HepG2 (cell line): ENCODE measurements around the gene NHERF2. TPM values are rescaled to one million over a fixed set of nuclear protein-coding genes. Genes with fewer than 3 reads are reported as not detected.

Experiments
- ATAC-seq: fragments of 200-7000 bp; cut with Tn5 transposase; 3 replicates; pipeline ENCODE4 v1.9.1; 2020; ENCODE audit warnings: mild to moderate bottlenecking, moderate library complexity
- BruUV-seq: library from RNA; stranded (reverse); fragments of 400-500 nt; replicated peaks from 2 replicates; lab custom pipeline; 2021; lab: Mats Ljungman, UMichigan
- CTCF ChIA-PET: fragments of 300-600 bp; formaldehyde crosslinking; extraction: SDS; loops from one replicate; lab custom pipeline; 2021; ENCODE audit warnings: low total read pairs, inconsistent platforms, low intra/inter-chr PET ratio; lab: Yijun Ruan, JAX
- POLR2A ChIA-PET: fragments of 350-600 bp; sonication (Branson Sonifier 250); formaldehyde crosslinking; loops from one replicate; lab custom pipeline; 2020; ENCODE audit warnings: antibody characterized with exemption, inconsistent platforms; lab: Yijun Ruan, JAX
- DNase-seq: peaks from one replicate; pipeline ENCODE4 v3.0.0-alpha.2; 2015; ENCODE audit warnings: low spot score
- FAIRE-seq: peaks from 3 replicates; lab custom pipeline; 2011; peaks lifted over from hg19 to GRCh38; lab: Jason Lieb, UNC
- H2AFZ ChIP-seq: one replicate; pipeline ENCODE4 v1.6.1; 2011; ENCODE audit warnings: low read length, inconsistent platforms
- H3K27ac ChIP-seq: fragments of 300-600 bp; 3 replicates; pipeline ENCODE4 v1.8.0; 2011; ENCODE audit warnings: mixed run types, mild to moderate bottlenecking, mixed read lengths, low read length, inconsistent platforms; ENCODE audit not compliant: insufficient read depth; ENCODE audit errors: extremely low read length
- H3K27me3 ChIP-seq, 2 experiments: fragments of 200-600 bp in 1 of 2; 2 replicates in 1 of 2; 3 replicates in 1 of 2; pipeline versions ENCODE4 v1.6.0 to v1.8.0; 2011; ENCODE audit warnings: low read length in 2 of 2, mild to moderate bottlenecking in 2 of 2, moderate library complexity in 2 of 2, inconsistent platforms in 1 of 2; ENCODE audit not compliant: insufficient read depth in 2 of 2, control insufficient read depth in 1 of 2
- H3K36me3 ChIP-seq, 2 experiments: fragments of 200-600 bp in 1 of 2; replicated peaks in 1 of 2; 2 replicates in 1 of 2; 3 replicates in 1 of 2; pipeline versions ENCODE4 v1.5.1 to v1.8.0; 2011; ENCODE audit warnings: low read length in 2 of 2, inconsistent platforms in 1 of 2; ENCODE audit not compliant: insufficient read depth in 2 of 2, control insufficient read depth in 1 of 2
- H3K4me1 ChIP-seq: 2 replicates; pipeline ENCODE4 v1.5.1; 2012; ENCODE audit warnings: low read length, inconsistent platforms; ENCODE audit not compliant: insufficient read depth
- H3K4me2 ChIP-seq: 2 replicates; pipeline ENCODE4 v1.6.0; 2011; ENCODE audit warnings: low read depth, low read length, inconsistent platforms
- H3K4me3 ChIP-seq, 3 experiments: fragments of 200-600 bp in 1 of 3; sonication (generic), shearing (Covaris generic) in 1 of 3; replicated peaks in 1 of 3; 2 replicates each; pipeline ENCODE4 v1.5.1; 2011 to 2016; ENCODE audit warnings: low read length in 3 of 3, inconsistent platforms in 2 of 3, low read depth in 2 of 3, mild to moderate bottlenecking in 2 of 3, control low read depth in 1 of 3, mixed read lengths in 1 of 3; ENCODE audit not compliant: insufficient read depth in 1 of 3
- H3K79me2 ChIP-seq: one replicate; pipeline ENCODE4 v1.6.1; 2011; ENCODE audit warnings: low read length, inconsistent platforms; ENCODE audit not compliant: insufficient read depth
- H3K9ac ChIP-seq: 2 replicates; pipeline ENCODE4 v1.6.0; 2011; ENCODE audit warnings: mild to moderate bottlenecking, low read depth, low read length, inconsistent platforms; ENCODE audit not compliant: insufficient read depth
- H3K9me3 ChIP-seq: 2 replicates; pipeline ENCODE4 v1.5.1; 2012; ENCODE audit warnings: mild to moderate bottlenecking, low read length
- H4K20me1 ChIP-seq: 2 replicates; pipeline ENCODE4 v1.6.0; 2011; ENCODE audit warnings: inconsistent platforms, mild to moderate bottlenecking, low read length, moderate library complexity; ENCODE audit not compliant: insufficient read depth
- AGO2 ChIP-seq: fragments of 200-400 bp; formaldehyde crosslinking; optimal IDR thresholded peaks from 2 replicates; pipeline ENCODE3; 2017; ENCODE audit warnings: mild to moderate bottlenecking, low read depth, low read length, moderate library complexity
- MED1 ChIP-seq: sonication (generic); formaldehyde crosslinking; IDR thresholded peaks from 2 replicates; pipeline ENCODE4 v1.4.0; 2020; ENCODE audit warnings: missing genetic modification reagents
- ZKSCAN8 ChIP-seq: IDR thresholded peaks from 2 replicates; pipeline ENCODE4 v1.6.1; 2016; ENCODE audit warnings: borderline replicate concordance, missing genetic modification reagents, missing compliant biosample characterization
- ZNF160 ChIP-seq: sonication (generic); formaldehyde crosslinking; IDR thresholded peaks from 2 replicates; pipeline ENCODE4 v1.8.0; 2022; ENCODE audit warnings: mild to moderate bottlenecking, inconsistent platforms, missing genetic modification reagents
- ZNF329 ChIP-seq: sonication (generic); formaldehyde crosslinking; IDR thresholded peaks from 2 replicates; pipeline ENCODE4 v1.9.0; 2021; ENCODE audit warnings: low read depth, mild to moderate bottlenecking, missing genetic modification reagents
- WGBS: methylation state at CpG from one replicate; pipeline ENCODE4 v1.1.6; 2017; ENCODE audit warnings: low lambda C conversion rate; 5-methylcytosine and 5-hydroxymethylcytosine counted together
- in situ Hi-C: cut with HindIII; loops from 2 replicates; pipeline ENCODE4 v1.10.0; 2017; ENCODE audit warnings: low pct_unique_long_range_greater_than_20kb; ENCODE audit not compliant: extremely low pct_ligation_motif_present
- intact Hi-C: fragments of 100-400 bp; cut with micrococcal nuclease; formaldehyde crosslinking; loops from one replicate; pipeline ENCODE4 v1.10.0; 2022; ENCODE audit not compliant: unreplicated experiment
- polyA plus RNA-seq, 8 experiments: library from polyadenylated mRNA; depleted of rRNA in 3 of 8; stranded (reverse) in 7 of 8; unstranded in 1 of 8; fragments of >200 nt; fragmentation: Illumina TruSeq in 4 of 8; extraction: Trizol in 4 of 8; gene quantifications; 2 replicates each; pipeline versions ENCODE4 v1.2.1 to v1.2.3, GENCODE V29; 2011 to 2016; ENCODE audit warnings: low read depth in 4 of 8, missing spikeins in 1 of 8, mixed read lengths in 1 of 8; ENCODE audit not compliant: insufficient read depth in 1 of 8
- total RNA-seq, 5 experiments: library from RNA; depleted of rRNA; stranded (reverse); fragments of >200 nt; fragmentation: Illumina TruSeq; extraction: Trizol; gene quantifications; 2 replicates each; pipeline ENCODE4 v1.2.3, GENCODE V29; 2016; ENCODE audit warnings: low read depth in 1 of 5
- TF ChIP-seq, protein P1 (sequence below): IDR thresholded peaks from 2 replicates; pipeline ENCODE4 v1.6.1; 2018; ENCODE audit warnings: missing genetic modification reagents, mild to moderate bottlenecking, missing compliant biosample characterization

NHERF2 gene
- total and polyA plus RNA-seq, 2 of the 13 experiments (the other 11 are each of a cell fraction or from before 2014, with no cell fraction given), result 23.7 to 39.3 TPM

GRCh38 chr16:2079991-2080390 is 53.3 kb downstream of the NHERF2 start (continued):
- no peak for TF ChIP-seq ZKSCAN8
- TF ChIP-seq ZNF329 (CRISPR knock-in tag), result no peak
- no peak for TF ChIP-seq MED1 (CRISPR knock-in tag)

DNA sequence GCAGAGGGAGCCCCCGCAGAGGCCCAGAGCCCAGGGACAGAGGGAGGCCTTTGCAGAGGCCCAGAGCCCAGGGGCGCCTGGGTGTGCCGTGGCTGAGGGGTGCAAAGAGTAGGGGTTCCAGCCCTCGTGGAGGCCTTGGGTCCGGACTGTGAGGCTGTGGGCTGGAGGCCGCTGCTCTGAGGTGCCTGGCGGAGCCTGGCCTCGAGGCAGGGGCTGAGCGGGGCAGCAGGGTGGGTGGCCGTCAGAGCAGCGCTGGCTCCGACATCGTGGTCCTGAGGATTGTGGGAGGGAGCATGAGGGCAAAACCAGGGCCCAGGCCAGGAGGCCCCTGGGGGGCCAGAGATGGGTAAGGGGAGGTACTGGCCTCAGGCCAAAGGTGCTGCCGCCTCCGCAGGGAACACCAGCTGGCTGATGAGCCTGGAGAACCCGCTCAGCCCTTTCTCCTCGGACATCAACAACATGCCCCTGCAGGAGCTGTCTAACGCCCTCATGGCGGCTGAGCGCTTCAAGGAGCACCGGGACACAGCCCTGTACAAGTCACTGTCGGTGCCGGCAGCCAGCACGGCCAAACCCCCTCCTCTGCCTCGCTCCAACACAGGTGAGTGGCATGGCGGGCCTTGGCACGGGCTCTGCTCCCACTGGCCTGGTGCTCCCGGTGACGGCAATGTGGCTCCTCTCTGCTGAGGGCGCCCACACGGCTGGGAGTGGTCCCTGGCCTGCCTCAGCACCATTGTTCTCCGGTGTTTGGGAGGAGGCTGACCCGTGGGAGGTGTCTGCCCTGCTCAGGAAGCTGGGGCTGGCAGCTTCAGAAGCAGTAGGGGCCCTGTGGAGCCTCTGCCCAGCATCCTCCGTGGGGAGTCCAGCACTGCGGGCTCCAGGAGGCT is 54.7 kb downstream of the NHERF2 start:
- Histone ChIP-seq H3K79me2 (no peaks in the 10 kb centered on the region), H3K27me3 (no peaks in the 10 kb centered on the region), H3K27ac (no peak overlapping the region), H4K20me1 (no peaks in the 10 kb centered on the region), H2AFZ (no peak overlapping the region), H3K9me3 (no peaks in the 10 kb centered on the region), H3K36me3 (peaks cover 12 to 17% of the 10 kb centered on the region in 2 experiments; a peak in 2 of 5 replicates), H3K9ac (no peak overlapping the region), H3K4me2 (no peak overlapping the region), H3K4me3 (no peak overlapping the region), H3K4me1 (no peaks in the 10 kb centered on the region)
- WGBS, result 97% methylated on average over 13 of the region's 35 CpGs
- intact Hi-C loops, result no loop called here
- ATAC-seq (no peak), FAIRE-seq (no peak), DNase-seq (no peak)
- TF ChIP-seq AGO2, result peak; percentile 8
- TF ChIP-seq, protein P1, sequence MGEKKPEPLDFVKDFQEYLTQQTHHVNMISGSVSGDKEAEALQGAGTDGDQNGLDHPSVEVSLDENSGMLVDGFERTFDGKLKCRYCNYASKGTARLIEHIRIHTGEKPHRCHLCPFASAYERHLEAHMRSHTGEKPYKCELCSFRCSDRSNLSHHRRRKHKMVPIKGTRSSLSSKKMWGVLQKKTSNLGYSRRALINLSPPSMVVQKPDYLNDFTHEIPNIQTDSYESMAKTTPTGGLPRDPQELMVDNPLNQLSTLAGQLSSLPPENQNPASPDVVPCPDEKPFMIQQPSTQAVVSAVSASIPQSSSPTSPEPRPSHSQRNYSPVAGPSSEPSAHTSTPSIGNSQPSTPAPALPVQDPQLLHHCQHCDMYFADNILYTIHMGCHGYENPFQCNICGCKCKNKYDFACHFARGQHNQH (CRISPR knock-in tag), result no peak
- no peak for TF ChIP-seq ZNF160 (CRISPR knock-in tag)
- no TSS peak for BruUV-seq
- CTCF ChIA-PET, result no interaction called here
- POLR2A ChIA-PET, result no interaction called here
- in situ Hi-C loops, result loop anchor here (10.0 kb wide), 1 partner anchor 63 kb away; the partner anchor contains the start of gene RAB26
